ENCODE measurements around the gene CTRB1. TPM values are rescaled to one million over a fixed set of nuclear protein-coding genes. Genes with fewer than 3 reads are reported as not detected.

CTRB1 gene
- total RNA-seq, 1 donor from 2014 or later, result not detected

DNA sequence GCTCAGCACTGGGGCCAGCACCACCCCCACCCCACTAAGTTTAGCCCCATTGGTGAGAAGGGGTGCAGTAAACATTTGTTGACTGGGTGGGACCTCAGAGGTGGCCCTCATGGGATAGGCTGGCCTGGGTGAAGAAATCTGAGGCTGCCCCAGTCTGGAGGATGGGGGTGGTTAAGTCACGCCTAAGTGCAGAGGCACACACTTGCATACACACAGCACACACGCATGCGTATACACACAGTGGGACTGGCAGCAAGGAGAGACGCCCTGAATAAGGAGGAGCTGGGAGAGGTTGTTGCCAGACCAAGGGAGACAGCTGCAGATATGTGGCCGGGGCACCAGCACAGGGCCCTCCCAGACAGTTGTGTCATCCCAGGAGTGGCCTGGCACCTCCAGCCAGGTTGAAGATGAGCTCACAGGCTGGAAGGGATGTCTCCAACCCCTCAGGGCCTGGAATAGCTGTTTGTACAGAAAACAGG is 35.6 kb downstream of the CTRB1 start:
- Histone ChIP-seq H3K36me3 (ENCODE audit: control insufficient read depth, insufficient read depth, low read length) (no peaks in the 10 kb centered on the region), H3K4me3 (ENCODE audit: low read depth, low read length) (no peak overlapping the region), H3K27me3 (ENCODE audit: control insufficient read depth, insufficient read depth, low read length) (no peaks in the 10 kb centered on the region)
- FAIRE-seq (peak; percentile 93), DNase-seq (ENCODE audit: low read depth) (peak; percentile 78)
- TF ChIP-seq, protein P1, sequence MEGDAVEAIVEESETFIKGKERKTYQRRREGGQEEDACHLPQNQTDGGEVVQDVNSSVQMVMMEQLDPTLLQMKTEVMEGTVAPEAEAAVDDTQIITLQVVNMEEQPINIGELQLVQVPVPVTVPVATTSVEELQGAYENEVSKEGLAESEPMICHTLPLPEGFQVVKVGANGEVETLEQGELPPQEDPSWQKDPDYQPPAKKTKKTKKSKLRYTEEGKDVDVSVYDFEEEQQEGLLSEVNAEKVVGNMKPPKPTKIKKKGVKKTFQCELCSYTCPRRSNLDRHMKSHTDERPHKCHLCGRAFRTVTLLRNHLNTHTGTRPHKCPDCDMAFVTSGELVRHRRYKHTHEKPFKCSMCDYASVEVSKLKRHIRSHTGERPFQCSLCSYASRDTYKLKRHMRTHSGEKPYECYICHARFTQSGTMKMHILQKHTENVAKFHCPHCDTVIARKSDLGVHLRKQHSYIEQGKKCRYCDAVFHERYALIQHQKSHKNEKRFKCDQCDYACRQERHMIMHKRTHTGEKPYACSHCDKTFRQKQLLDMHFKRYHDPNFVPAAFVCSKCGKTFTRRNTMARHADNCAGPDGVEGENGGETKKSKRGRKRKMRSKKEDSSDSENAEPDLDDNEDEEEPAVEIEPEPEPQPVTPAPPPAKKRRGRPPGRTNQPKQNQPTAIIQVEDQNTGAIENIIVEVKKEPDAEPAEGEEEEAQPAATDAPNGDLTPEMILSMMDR (IDR thresholded peaks at IDR 0.05; ENCODE audit: insufficient read depth, low read length, severe bottlenecking), result no peak

- no peak overlapping the region for H3K4me3 ChIP-seq (ENCODE audit: low read depth, low read length)
- H3K27me3 ChIP-seq (ENCODE audit: control insufficient read depth, insufficient read depth, low read length), result no peaks in the 10 kb centered on the region
- FAIRE-seq (no peak), DNase-seq (ENCODE audit: low read depth) (no peak)
- TF ChIP-seq, protein P1 (IDR thresholded peaks at IDR 0.05; ENCODE audit: insufficient read depth, low read length, severe bottlenecking), result no peak
- peaks cover under 1% of the 10 kb centered on the region for H3K36me3 ChIP-seq (ENCODE audit: control insufficient read depth, insufficient read depth, low read length)
Observed at GRCh38 chr16:75256059-75256571, 37.3 kb downstream of the CTRB1 start.

DNA sequence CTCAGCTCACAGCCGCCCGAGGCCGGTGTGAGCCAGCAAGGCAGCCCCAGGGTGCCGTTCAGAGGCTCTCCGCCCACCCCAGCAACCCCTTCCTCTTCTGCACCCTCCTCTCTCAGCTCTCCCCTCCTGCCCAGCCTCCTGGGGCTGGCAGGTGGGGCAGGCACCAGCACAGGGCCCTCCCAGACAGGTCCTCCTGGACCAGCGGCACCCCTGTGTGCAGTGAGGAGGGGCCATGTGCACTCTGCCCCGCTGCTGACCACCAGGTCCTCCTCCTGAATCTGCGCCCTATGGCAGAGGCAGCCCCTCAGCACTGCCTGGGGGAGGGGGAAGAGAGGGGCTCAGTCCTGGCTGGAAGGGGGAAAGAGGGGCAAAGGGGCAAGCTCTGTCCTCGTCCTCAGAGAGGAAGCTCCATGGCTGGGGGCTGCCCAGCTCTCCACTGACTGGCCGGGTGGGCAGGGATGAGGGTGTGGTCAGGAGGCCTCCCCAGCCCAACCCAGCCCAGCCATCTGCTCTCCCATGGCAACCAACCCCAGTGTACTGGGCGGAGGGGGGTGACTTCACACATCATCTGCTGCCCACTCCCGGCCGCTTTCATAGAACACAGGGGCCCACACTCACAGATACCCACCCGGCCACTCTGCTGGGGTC is 38.0 kb downstream of the CTRB1 start:
- FAIRE-seq (no peak), DNase-seq (ENCODE audit: low read depth) (no peak)
- Histone ChIP-seq H3K4me3 (ENCODE audit: low read depth, low read length) (no peak overlapping the region), H3K27me3 (ENCODE audit: control insufficient read depth, insufficient read depth, low read length) (no peaks in the 10 kb centered on the region), H3K36me3 (ENCODE audit: control insufficient read depth, insufficient read depth, low read length) (peaks cover 1% of the 10 kb centered on the region)
- TF ChIP-seq, protein P1 (IDR thresholded peaks at IDR 0.05; ENCODE audit: insufficient read depth, low read length, severe bottlenecking), result no peak

DNA sequence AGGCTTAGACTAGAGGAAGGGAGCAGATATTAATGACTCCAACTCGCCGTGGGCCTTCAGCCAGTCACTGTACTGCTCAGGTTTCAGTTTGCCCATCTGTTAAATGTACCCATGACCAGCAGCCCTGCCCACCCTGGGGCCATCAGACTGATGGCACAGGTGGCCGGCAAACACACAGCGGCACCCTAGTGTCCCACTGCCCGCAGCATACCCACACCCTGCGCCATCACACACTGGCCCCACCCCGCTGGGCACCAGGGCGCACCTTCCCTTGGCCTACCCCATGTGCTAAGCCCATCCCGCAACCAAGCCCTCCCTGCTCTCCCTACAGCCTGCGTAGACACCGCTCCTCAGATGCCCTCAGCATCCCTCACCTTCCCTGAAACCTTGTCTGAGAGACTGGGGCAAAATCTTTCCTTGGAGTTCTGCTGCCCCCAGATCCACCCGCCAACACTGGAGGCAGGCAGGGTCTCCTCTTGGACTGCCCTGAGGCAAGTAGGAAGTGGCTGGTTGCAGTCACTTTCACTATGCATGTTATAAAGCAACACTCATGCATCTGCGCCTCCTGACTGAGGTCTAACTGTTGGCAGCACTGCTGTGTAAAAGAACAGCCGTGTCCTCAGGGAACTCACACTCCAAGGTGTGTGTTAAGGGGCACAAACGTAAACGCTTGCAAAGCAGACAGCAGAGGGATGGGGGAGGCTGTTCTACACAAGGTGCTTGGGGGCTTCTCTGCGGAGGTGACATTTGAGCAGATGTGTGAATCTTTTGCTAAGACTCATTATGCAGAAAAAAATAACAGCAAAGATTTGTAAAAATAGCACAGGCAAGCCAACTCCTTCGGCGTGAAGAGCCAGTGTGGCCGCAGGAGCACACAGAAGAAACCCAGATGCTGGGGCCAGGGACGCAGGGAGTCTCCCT is 39.4 kb downstream of the CTRB1 start:
- DNase-seq (ENCODE audit: low read depth) (no peak), FAIRE-seq (no peak)
- Histone ChIP-seq H3K4me3 (ENCODE audit: low read depth, low read length) (no peak overlapping the region), H3K27me3 (ENCODE audit: control insufficient read depth, insufficient read depth, low read length) (no peaks in the 10 kb centered on the region), H3K36me3 (ENCODE audit: control insufficient read depth, insufficient read depth, low read length) (peaks cover 1% of the 10 kb centered on the region)
- TF ChIP-seq, protein P1 (IDR thresholded peaks at IDR 0.05; ENCODE audit: insufficient read depth, low read length, severe bottlenecking), result no peak

- FAIRE-seq (no peak), DNase-seq (ENCODE audit: low read depth) (no peak)
- TF ChIP-seq, protein P1 (IDR thresholded peaks at IDR 0.05; ENCODE audit: insufficient read depth, low read length, severe bottlenecking), result no peak
- Histone ChIP-seq H3K27me3 (ENCODE audit: control insufficient read depth, insufficient read depth, low read length) (no peaks in the 10 kb centered on the region), H3K4me3 (ENCODE audit: low read depth, low read length) (no peak overlapping the region), H3K36me3 (ENCODE audit: control insufficient read depth, insufficient read depth, low read length) (peaks cover 4% of the 10 kb centered on the region)
Observed at GRCh38 chr16:75258807-75259141, 40.0 kb downstream of the CTRB1 start.
